HG03575 (cell line): ENCODE measurements around the gene PDE4A.

Source experiments
- ATAC-seq: cut with Tn5 transposase; IDR thresholded peaks from one replicate; pipeline ENCODE4 v1.9.1; 2021; ENCODE audit not compliant: unreplicated experiment, insufficient number of reproducible peaks, low FRiP score; ENCODE audit errors: extremely low read depth

Gene PDE4A

DNA sequence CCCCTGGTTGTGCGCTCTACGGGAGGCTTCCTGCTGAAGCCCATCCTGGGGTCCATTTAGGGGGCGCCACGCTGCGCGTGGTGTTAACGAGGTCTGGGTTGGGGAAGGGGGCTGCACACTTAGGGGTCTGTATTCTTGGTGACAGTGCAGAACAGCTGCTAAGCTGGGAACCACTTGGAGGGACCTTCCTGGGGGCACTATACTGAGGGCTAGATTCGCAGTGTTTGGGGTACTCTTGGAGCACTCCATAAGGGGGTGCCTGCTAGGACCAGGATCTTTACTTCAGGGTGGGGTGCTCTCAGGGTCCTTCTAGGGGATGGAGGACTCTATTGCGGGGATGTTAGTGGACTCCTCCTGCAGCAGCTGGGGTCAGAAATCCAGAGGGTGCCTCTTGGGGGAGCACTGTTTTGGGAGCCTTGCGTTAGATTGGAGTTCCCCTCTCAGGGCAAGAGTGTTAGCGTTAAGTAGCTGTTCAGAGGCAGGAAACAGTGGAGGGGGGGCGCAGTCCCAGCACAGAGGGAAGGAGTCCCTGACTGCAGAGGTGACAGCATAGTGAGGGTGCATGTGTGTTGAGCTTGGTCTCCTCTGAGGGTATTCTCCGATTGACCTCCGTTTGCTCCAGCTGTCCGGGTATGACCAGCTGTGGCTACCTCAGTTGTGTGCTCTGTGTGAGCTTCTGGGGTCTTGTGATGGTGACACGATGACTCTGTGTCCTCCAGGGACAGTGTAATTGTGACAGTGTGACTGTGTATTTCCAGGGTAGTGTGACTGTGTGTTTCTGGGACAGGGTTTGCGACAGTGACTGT lies 1.1 kb downstream of the PDE4A start:
- ATAC-seq: no peak

DNA sequence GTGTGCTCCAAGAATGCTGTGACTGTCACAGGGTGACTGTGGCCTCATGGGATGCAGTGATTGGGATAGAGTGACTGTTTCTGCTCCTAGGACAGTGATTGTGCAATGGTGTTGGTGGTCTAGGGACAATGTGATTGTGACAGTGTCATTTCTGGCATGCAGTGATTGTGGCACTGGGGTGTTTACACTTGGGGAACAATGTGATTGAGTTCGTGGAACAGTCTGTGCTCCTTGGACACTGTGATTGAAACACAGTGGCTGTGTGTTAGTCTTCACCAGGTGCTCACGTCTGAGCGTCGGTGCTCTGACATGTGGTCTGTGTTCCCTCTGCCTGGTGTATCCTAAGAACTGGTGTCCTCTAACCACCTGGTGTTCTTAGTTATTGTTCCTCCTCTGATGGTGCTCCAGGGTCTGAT lies 1.7 kb downstream of the PDE4A start:
- ATAC-seq: no peak

DNA sequence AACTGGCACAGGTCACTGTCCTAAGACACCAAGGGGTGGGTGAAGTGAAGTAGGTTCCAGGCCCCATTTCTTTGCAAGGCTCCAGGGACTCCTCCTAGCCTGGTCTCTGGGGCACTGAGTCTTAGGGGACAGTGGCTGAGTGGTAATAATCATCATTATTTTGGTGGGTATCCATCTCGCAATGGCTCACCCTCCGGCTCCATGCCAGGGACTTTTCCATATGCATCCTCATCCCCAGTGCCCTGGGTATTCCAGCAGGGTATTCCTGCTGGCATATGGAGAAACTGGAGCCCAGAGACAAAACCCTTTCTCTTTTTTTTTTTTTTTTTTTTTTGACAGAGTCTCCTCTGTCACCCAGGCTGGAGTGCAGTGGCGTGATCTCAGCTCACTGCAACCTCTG lies 2.5 kb downstream of the PDE4A start:
- no peak for ATAC-seq

DNA sequence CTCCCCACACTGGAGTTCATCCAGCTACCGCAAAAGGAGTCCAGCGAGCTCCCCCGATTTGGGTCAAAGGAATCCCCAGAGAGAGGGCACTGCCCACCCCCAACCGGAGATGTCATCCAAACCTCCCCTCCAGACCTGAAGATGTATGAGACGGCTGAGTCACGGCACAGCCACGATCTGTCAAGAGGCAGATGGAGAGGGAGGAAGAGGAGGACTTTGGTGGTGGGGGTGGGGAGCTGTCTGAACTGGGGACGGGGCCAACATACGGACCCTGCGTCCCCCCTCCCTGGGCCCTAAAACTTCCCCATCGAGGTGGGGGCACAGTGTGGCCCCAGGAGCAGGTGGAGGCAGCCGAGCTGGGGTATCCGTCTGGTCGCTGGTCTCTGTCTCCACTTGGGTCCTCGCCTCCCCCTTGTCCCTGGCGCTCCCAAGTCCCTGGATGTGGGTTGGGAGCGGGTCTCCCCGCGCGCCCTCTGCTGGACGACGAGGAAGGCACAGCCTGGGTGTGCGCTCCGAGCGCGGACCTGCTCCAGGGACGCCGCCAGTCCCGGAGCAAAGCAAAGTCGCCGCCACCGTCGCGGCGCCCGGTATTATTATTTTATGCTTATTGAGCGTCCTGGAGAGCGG lies 3.8 kb downstream of the PDE4A start:
- ATAC-seq: no peak

DNA sequence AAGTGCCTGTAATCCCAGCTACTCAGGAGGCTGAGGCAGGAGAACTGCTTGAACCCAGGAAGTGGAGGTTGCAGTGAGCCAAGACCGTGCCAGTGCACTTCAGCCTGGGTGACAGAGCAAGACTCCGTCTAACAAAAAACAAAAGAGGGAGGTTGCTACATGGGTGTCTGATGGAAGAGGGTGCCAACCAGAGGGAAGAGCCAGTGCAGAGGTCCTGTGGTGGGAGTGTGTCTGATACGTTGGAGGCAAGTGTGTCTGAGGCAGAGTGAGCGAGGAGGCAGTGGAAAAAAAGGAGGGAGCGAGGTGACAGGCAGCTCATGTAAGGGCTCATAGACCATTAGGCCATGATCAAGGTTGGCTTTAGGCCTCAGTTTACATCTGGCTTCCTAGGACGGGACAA lies 6.8 kb downstream of the PDE4A start:
- ATAC-seq: no peak

DNA sequence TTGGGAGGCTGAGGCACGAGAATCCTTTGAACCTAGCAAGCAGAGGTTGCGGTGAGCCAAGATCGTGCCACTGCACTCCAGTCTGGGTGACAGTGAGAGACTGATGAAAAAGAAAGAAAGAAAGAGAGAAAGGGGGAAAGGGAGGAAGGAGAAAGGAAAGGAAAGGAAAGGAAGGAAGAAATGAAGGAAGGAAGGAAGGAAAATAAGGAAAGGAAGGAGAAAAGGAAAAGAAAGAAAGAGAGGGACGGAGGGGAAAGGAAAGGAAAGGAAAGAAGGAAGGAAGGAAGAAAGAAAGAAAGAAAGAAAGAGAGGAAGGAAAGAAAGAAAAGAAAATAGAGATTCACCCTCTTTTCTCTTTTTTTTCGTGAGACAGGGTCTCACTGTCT lies 8.7 kb downstream of the PDE4A start:
- no peak for ATAC-seq

DNA sequence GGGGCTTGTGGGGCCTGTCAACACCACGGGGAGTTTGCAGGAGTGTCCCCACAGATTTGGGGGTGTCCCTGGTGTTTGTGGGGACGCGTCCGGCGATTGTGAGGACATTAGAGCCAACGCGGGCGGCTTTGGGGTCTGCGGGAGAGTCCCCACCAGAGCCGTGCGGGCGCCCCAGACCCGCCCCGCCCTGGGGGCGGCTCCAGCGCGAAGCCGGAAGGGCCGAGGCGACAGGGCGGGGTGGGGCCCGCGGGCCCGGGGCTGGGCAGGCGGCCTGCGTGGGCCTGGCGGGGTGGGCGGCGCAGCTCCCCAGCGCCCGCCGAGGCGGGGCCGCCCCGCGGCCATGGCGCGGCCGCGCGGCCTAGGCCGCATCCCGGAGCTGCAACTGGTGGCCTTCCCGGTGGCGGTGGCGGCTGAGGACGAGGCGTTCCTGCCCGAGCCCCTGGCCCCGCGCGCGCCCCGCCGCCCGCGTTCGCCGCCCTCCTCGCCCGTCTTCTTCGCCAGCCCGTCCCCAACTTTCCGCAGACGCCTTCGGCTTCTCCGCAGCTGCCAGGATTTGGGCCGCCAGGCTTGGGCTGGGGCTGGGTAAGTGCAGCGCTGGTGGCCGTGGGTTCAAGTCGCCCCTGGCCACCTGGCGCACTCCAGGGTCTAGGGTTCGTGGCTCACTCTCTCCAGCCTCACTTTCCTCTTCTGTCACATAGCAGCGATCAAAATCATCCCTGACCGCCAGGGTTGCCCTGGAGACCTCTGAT lies 10.3 kb downstream of the PDE4A start:
- no peak for ATAC-seq

DNA sequence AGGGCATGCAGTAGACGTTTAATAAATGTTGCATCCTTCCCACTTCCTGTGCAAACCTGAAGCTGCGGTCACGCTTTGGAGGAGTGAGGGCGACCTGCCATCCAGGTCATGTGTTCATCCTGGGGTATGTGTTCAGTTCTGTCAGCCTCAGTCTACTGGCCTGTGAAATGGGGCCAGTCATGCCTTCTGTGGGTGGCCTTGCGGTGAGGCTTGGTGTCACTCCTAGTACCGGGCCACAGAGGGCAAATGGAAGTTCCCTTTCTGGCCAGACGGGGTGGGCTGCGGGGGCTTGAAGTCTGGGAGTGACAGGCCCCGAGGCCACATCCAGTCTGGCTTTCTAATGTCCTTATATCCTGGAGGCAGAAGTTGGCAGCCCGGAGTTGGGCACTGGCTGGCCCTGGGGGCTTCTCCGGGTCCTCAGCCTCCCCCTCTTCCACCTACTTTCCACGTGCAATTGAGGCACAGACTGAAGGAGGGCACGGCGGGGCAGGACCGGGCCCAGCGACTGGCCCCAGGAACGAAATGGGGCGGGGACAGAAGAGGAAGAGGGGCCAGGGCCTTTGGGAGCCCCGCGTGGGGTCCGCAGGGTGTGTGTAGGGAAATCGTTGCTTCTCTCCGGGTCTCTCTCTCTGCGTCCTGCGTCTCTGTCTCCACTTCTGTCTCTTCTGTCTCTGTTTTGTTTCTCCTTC lies 11.1 kb downstream of the PDE4A start:
- ATAC-seq: no peak

DNA sequence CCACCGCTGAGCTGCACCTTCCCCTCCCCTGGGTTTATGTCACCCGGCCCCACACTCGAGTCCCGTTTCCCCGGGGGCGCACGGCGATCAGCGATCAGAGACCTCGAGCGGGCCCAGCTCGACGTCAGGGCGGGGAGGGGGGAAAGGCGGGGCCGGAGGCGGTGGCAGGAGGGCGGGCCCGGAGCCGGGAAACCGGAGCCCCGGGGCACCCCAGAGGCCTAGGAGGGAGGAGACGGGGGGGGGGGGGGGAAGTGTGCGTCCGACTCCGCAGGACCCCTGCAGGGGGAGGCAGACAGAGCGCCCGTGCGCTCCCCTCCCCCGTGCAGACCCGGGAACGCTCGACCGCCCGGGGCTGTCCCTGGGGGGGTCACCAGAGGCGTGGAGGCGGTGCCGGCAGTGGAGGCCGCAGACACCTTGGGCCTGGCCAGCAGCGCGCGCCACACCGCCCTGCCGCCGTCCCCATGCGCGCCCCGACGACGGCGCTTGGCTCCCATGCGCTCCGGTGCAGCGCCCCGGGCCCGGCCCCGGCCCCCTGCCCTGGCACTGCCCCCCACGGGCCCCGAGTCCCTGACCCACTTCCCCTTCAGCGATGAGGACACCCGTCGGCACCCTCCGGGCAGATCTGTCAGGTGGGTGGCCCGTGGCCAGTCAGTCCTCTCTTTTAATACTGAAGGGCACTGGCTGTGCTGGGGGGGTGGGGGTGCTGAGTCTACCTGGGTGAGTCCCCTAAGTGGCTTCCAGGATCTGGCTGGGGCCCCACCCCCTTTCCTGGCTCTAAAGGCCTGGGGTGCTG lies 11.8 kb downstream of the PDE4A start:
- ATAC-seq: no peak

DNA sequence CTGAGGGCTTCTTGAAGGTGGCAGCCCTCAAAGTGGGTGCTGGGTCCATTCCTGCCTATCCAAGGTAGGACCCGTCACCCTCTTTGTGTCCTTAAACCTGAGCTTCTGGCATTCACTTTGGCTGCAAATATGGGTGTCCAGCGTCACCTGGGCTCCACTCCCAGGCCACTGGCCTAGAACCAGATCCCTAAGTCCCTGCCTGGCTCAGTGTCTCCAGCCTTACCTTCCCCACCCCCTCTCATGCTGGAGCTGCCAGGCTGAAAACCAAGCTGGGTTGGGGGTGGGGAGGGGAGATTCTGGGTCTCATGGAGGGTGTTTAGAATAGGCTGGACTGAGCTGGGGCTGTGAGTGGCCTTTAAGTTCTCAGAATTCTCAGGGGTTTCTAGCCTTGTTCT lies 12.4 kb downstream of the PDE4A start:
- no peak for ATAC-seq

DNA sequence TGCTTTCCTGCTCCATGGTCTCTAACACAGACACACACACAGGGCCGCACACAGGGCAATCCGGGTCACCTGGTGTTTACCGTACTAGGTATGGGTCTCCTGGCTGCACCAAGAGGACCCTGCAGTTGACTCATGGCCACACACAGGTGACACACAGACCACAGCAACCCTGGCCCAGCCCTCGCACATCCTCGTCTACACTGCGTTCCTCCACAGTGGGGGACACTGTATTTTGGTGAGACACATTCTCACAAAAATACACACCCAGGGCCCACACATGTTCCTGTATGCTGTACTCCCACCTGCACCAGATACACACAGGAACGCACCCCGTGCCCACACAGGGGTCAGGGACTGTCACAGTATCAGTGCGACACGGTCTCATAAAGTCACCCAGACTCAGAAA lies 12.8 kb downstream of the PDE4A start:
- ATAC-seq: no peak

DNA sequence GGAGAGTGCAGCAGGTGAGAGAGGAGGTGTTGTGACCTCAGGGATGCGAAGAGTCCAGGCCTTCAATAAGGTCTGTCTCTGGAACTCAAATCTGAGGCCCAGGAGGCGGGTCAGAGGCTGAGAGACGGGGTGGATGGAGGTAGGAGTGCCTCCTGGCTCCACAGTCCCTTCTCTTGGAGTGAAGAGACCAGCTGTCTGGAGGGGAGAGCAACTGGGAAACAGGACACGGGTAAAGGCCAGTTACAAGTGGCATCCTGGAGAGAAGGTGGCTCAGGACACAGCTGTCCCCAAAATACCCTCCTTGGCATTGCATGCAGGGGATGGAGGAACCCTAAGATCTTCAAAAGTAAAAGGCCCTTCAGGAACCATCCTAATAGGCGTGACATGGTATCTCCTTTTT lies 19.2 kb downstream of the PDE4A start:
- no peak for ATAC-seq

DNA sequence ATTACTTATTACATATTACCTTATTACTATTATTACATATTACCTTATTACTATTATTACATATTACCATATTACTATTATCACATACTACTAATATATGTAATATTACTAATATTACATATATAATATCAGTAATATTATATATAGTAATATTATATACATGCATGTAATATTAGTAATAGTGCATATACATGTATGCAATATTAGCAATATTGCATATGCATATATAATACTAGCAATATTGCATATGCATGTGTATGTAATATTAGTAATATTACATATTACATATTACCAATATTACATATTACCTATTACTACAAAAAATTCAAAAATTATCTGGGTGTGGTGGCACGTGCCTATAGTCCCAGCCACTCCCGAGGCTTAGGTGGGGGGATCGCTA lies 22.4 kb downstream of the PDE4A start:
- no peak for ATAC-seq

DNA sequence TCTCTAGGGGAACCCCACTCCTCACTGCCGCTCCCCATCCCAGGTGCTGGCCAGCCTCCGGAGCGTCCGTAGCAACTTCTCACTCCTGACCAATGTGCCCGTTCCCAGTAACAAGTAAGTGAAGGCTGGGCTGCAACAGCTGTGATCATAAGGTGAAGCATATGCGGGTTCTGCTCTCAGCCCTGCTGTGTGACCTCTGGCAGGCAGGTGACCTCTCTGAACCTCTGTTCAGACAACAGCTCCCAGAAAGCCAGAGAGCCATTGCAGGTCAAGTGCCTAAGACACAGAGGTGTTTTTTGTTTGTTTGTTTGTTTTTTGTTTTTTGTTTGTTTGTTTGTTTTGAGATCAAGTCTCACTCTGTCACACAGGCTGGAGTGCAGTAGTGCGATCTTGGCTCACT lies 28.7 kb downstream of the PDE4A start:
- no peak for ATAC-seq

DNA sequence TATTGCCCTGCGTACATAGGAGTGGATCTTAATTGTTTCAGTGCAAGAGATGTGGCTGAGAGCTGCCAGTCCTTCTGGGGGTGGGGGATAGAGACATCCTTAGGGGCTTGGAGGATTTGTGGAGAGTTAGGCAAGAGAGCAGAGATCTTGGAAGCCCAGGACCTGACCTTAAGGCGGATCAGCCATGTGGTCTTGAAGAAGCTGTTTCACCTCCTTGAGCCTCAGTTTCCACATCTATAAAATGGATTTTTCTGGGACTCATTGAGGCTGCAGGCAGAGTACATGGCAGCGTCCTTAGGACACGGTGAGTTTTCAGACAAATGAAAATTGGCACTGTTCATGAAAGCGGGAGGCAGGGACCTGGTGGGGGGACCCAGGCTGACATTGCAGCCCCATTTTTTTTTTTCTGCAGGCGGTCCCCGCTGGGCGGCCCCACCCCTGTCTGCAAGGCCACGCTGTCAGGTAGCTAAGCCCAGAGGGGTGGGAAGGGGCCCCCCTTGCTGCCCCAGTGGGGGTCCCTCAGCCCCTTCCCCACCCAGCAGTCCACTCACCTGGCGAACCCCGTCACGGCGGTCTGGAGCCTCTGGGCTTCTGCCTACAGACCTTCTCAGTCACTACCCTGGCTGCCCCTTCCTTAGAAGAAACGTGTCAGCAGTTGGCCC lies 30.0 kb downstream of the PDE4A start:
- ATAC-seq: no peak

DNA sequence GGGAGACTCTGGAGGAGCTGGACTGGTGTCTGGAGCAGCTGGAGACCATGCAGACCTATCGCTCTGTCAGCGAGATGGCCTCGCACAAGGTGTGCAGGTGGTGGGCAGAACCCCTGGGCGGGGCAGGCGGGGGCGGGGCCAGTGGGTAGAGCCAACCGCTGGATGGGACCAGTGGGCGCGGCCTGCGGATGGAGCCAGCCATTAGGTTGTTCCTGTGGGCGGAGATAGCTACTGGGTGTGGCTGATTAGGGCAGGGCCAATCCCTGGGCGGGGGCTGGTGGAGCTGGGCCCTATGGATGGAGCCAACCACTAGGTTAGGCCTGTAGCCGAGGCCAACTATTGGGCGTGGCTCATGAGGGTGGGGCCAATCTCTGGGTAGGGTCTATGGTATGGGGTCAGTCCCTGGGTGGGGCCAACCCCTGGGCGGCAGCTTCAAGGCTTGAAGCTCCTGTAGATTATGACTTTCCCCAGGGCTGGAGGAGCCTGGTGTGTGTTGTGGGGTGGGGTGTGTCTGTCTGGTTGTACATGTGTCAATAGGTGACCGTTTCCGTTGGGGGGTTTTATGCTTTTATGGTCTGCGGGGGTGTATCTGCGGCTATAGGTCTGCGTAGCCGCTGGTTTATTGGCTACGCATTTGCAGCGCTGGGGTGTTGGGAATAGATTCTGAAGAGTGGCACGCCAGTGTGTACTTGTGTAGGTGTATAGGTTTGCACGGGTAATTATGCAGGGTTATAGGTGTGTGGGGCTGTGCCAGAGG lies 30.7 kb downstream of the PDE4A start:
- ATAC-seq: no peak

DNA sequence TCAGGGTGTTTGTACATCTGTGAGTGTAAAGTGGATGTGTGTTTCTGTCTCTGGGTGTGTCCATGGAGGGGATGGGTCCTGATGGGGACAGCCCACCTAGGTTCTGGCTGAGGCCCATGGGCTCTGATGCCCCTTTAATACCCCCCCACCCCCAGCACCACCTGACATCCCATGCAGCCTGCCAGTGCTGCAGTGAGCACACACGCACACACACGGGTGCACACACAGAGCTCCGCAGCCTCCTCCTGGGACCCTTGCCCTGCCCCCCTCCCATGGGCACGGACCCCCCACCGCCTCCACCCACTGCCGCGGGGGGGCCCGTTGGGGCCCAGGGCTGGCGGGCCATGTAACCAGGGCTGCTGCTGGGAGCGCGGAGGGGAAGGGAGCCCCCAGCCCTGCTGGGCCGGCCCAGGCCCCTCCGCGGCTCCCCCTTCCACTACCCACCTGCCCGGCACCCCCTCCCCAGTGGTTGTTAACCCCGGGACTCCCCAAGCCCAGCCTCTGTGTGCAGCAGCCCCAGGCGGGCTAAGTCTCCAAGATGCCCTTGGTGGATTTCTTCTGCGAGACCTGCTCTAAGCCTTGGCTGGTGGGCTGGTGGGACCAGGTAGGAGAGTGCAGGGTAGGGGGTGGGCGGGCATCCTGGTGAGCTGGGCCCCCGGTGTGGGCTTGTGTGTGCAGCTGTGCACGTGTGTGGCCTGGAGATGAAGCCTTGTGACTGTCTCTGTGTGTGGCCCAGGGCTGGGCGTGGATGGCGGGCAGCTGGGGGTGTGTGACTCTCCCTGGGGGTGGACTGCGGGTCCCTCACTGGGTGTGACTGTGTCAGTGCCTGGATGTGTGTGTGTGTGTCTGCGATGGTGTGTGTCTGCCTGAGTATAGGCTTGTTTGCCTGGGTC lies 32.6 kb downstream of the PDE4A start:
- ATAC-seq: no peak
